Right kidney (tissue), 1 donor: ENCODE measurements around the gene FAM222A.

ENCODE experiments used
- DNase-seq: peaks from one replicate; pipeline ENCODE4 v3.0.0-alpha.2; 2016

The FAM222A gene

GRCh38 chr12:109738209-109738608 lies 24.6 kb downstream of the FAM222A start:
- DNase-seq: no peak

- no peak for DNase-seq
These were observed 25.4 kb downstream of the FAM222A start for GRCh38 chr12:109738878-109739665.

GRCh38 chr12:109739747-109740693 lies 26.4 kb downstream of the FAM222A start:
- DNase-seq: no peak

- DNase-seq: no peak
These were observed 27.1 kb downstream of the FAM222A start for GRCh38 chr12:109740694-109741245.

GRCh38 chr12:109741286-109741969 lies 27.8 kb downstream of the FAM222A start:
- DNase-seq: no peak

GRCh38 chr12:109741970-109742703 lies 28.5 kb downstream of the FAM222A start:
- DNase-seq: no peak

GRCh38 chr12:109743076-109743910 lies 29.7 kb downstream of the FAM222A start:
- no peak for DNase-seq

GRCh38 chr12:109744026-109744425 lies 30.4 kb downstream of the FAM222A start:
- no peak for DNase-seq

- DNase-seq: no peak
These were observed 31.6 kb downstream of the FAM222A start for GRCh38 chr12:109744986-109745942.

GRCh38 chr12:109752117-109753053 lies 38.8 kb downstream of the FAM222A start:
- DNase-seq: no peak

- DNase-seq: no peak
These were observed 39.4 kb downstream of the FAM222A start for GRCh38 chr12:109753054-109753401.

GRCh38 chr12:109753959-109754358 lies 40.3 kb downstream of the FAM222A start:
- DNase-seq: no peak

- DNase-seq: no peak
These were observed 42.8 kb downstream of the FAM222A start for GRCh38 chr12:109756457-109756856.

- DNase-seq: no peak
These were observed 44.1 kb downstream of the FAM222A start for GRCh38 chr12:109757671-109758265.

- no peak for DNase-seq
These were observed 45.1 kb downstream of the FAM222A start for GRCh38 chr12:109758426-109759420.

GRCh38 chr12:109759595-109759994 lies 46.0 kb downstream of the FAM222A start:
- no peak for DNase-seq
